Measurements from ENCODE around the gene NRTN.

DNA sequence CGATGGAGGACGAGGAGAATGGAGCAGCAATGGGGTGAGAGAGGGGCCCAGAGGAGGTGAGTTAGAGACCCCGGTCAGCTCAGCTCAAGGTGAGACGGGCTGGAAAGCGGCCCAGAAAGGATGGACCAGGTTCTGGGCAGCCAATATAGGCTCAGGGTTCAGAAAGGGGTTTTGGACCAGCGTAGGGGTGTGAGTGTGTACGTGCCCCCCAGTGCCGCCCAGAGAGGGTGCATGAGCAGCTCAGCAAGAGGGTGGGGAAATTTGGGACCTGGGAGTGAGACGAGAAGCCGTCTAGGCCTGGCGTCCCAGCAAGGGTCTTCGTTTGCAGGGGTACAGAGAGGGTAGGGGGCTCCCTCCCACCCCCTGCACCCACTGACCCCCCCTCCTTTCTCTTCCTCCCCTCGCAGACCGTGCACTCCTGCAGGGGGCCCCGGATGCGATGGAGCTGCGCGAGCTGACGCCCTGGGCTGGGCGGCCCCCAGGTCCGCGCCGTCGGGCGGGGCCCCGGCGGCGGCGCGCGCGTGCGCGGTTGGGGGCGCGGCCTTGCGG lies 22.5 kb downstream of the NRTN start:
- TF ChIP-seq, protein P1, sequence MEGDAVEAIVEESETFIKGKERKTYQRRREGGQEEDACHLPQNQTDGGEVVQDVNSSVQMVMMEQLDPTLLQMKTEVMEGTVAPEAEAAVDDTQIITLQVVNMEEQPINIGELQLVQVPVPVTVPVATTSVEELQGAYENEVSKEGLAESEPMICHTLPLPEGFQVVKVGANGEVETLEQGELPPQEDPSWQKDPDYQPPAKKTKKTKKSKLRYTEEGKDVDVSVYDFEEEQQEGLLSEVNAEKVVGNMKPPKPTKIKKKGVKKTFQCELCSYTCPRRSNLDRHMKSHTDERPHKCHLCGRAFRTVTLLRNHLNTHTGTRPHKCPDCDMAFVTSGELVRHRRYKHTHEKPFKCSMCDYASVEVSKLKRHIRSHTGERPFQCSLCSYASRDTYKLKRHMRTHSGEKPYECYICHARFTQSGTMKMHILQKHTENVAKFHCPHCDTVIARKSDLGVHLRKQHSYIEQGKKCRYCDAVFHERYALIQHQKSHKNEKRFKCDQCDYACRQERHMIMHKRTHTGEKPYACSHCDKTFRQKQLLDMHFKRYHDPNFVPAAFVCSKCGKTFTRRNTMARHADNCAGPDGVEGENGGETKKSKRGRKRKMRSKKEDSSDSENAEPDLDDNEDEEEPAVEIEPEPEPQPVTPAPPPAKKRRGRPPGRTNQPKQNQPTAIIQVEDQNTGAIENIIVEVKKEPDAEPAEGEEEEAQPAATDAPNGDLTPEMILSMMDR (IDR thresholded peaks at IDR 0.05): no peak
- TF ChIP-seq POLR2AphosphoS5 (IDR thresholded peaks at IDR 0.05) (no peak), POLR2A (IDR thresholded peaks at IDR 0.05; ENCODE audit: low read depth) (no peak)
